HepG2 (cell line): ENCODE data around the gene SLC36A3. TPM values are rescaled to one million over a fixed set of nuclear protein-coding genes. Genes with fewer than 3 reads are reported as not detected.

ENCODE experiments used
- ATAC-seq: fragments of 200-7000 bp; cut with Tn5 transposase; 3 replicates; pipeline ENCODE4 v1.9.1; 2020; ENCODE audit warnings: mild to moderate bottlenecking, moderate library complexity
- BruUV-seq: library from RNA; stranded (reverse); fragments of 400-500 nt; replicated peaks from 2 replicates; lab custom pipeline; 2021; lab: Mats Ljungman, UMichigan
- CTCF ChIA-PET: fragments of 300-600 bp; formaldehyde crosslinking; extraction: SDS; loops from one replicate; lab custom pipeline; 2021; ENCODE audit warnings: low total read pairs, inconsistent platforms, low intra/inter-chr PET ratio; lab: Yijun Ruan, JAX
- POLR2A ChIA-PET: fragments of 350-600 bp; sonication (Branson Sonifier 250); formaldehyde crosslinking; loops from one replicate; lab custom pipeline; 2020; ENCODE audit warnings: antibody characterized with exemption, inconsistent platforms; lab: Yijun Ruan, JAX
- DNase-seq: peaks from one replicate; pipeline ENCODE4 v3.0.0-alpha.2; 2015; ENCODE audit warnings: low spot score
- FAIRE-seq: peaks from 3 replicates; lab custom pipeline; 2011; peaks lifted over from hg19 to GRCh38; lab: Jason Lieb, UNC
- H2AFZ ChIP-seq: one replicate; pipeline ENCODE4 v1.6.1; 2011; ENCODE audit warnings: low read length, inconsistent platforms
- H3K27ac ChIP-seq: fragments of 300-600 bp; 3 replicates; pipeline ENCODE4 v1.8.0; 2011; ENCODE audit warnings: mixed run types, mild to moderate bottlenecking, mixed read lengths, low read length, inconsistent platforms; ENCODE audit not compliant: insufficient read depth; ENCODE audit errors: extremely low read length
- H3K27me3 ChIP-seq, 2 experiments: fragments of 200-600 bp in 1 of 2; 2 replicates in 1 of 2; 3 replicates in 1 of 2; pipeline versions ENCODE4 v1.6.0 to v1.8.0; 2011; ENCODE audit warnings: low read length in 2 of 2, mild to moderate bottlenecking in 2 of 2, moderate library complexity in 2 of 2, inconsistent platforms in 1 of 2; ENCODE audit not compliant: insufficient read depth in 2 of 2, control insufficient read depth in 1 of 2
- H3K36me3 ChIP-seq, 2 experiments: fragments of 200-600 bp in 1 of 2; replicated peaks in 1 of 2; 2 replicates in 1 of 2; 3 replicates in 1 of 2; pipeline versions ENCODE4 v1.5.1 to v1.8.0; 2011; ENCODE audit warnings: low read length in 2 of 2, inconsistent platforms in 1 of 2; ENCODE audit not compliant: insufficient read depth in 2 of 2, control insufficient read depth in 1 of 2
- H3K4me1 ChIP-seq: 2 replicates; pipeline ENCODE4 v1.5.1; 2012; ENCODE audit warnings: low read length, inconsistent platforms; ENCODE audit not compliant: insufficient read depth
- H3K4me2 ChIP-seq: 2 replicates; pipeline ENCODE4 v1.6.0; 2011; ENCODE audit warnings: low read depth, low read length, inconsistent platforms
- H3K4me3 ChIP-seq, 3 experiments: fragments of 200-600 bp in 1 of 3; sonication (generic), shearing (Covaris generic) in 1 of 3; replicated peaks in 1 of 3; 2 replicates each; pipeline ENCODE4 v1.5.1; 2011 to 2016; ENCODE audit warnings: low read length in 3 of 3, inconsistent platforms in 2 of 3, low read depth in 2 of 3, mild to moderate bottlenecking in 2 of 3, control low read depth in 1 of 3, mixed read lengths in 1 of 3; ENCODE audit not compliant: insufficient read depth in 1 of 3
- H3K79me2 ChIP-seq: one replicate; pipeline ENCODE4 v1.6.1; 2011; ENCODE audit warnings: low read length, inconsistent platforms; ENCODE audit not compliant: insufficient read depth
- H3K9ac ChIP-seq: 2 replicates; pipeline ENCODE4 v1.6.0; 2011; ENCODE audit warnings: mild to moderate bottlenecking, low read depth, low read length, inconsistent platforms; ENCODE audit not compliant: insufficient read depth
- H3K9me3 ChIP-seq: 2 replicates; pipeline ENCODE4 v1.5.1; 2012; ENCODE audit warnings: mild to moderate bottlenecking, low read length
- H4K20me1 ChIP-seq: 2 replicates; pipeline ENCODE4 v1.6.0; 2011; ENCODE audit warnings: inconsistent platforms, mild to moderate bottlenecking, low read length, moderate library complexity; ENCODE audit not compliant: insufficient read depth
- CSRNP1 ChIP-seq: sonication (generic); formaldehyde crosslinking; IDR thresholded peaks from 2 replicates; pipeline ENCODE4 v1.8.1; 2023; ENCODE audit warnings: mild to moderate bottlenecking, missing genetic modification reagents
- ETV6 ChIP-seq: sonication (generic); formaldehyde crosslinking; conservative IDR thresholded peaks from 2 replicates; pipeline ENCODE4 v1.4.0; 2020; ENCODE audit warnings: missing genetic modification reagents
- FOSL2 ChIP-seq: sonication (generic); formaldehyde crosslinking; IDR thresholded peaks from 2 replicates; pipeline ENCODE4 v1.4.0; 2020; ENCODE audit warnings: missing genetic modification reagents
- IKZF5 ChIP-seq: IDR thresholded peaks from 2 replicates; pipeline ENCODE4 v1.6.1; 2018; ENCODE audit warnings: missing genetic modification reagents, mild to moderate bottlenecking, missing compliant biosample characterization
- SOX6 ChIP-seq, 2 experiments: fragments of 450-650 bp in 1 of 2; sonication (generic) in 1 of 2; formaldehyde crosslinking in 1 of 2; IDR thresholded peaks; 2 replicates each; pipeline versions ENCODE4 v1.4.0 to v1.6.1; 2017 to 2020; ENCODE audit warnings: antibody characterized with exemption in 1 of 2, mild to moderate bottlenecking in 1 of 2, missing genetic modification reagents in 1 of 2
- TSC22D2 ChIP-seq: sonication (generic); formaldehyde crosslinking; IDR thresholded peaks from 2 replicates; pipeline ENCODE4 v1.5.1; 2020; ENCODE audit warnings: missing genetic modification reagents, mild to moderate bottlenecking, borderline replicate concordance
- ZNF263 ChIP-seq: sonication (generic); formaldehyde crosslinking; IDR thresholded peaks from 2 replicates; pipeline ENCODE4 v1.4.0; 2020; ENCODE audit warnings: missing genetic modification reagents
- ZNF414 ChIP-seq: sonication (generic); formaldehyde crosslinking; IDR thresholded peaks from 2 replicates; pipeline ENCODE4 v1.5.0; 2020; ENCODE audit warnings: missing genetic modification reagents
- ZNF501 ChIP-seq: sonication (generic); formaldehyde crosslinking; IDR thresholded peaks from 2 replicates; pipeline ENCODE4 v1.5.1; 2020; ENCODE audit warnings: mild to moderate bottlenecking, moderate library complexity, missing genetic modification reagents
- ZNF563 ChIP-seq: sonication (generic); formaldehyde crosslinking; IDR thresholded peaks from 2 replicates; pipeline ENCODE4 v1.8.0; 2022; ENCODE audit warnings: mild to moderate bottlenecking, moderate library complexity, missing genetic modification reagents
- ZNF7 ChIP-seq: IDR thresholded peaks from 2 replicates; pipeline ENCODE4 v1.6.1; 2016; ENCODE audit warnings: missing biosample characterization, missing genetic modification reagents
- WGBS: methylation state at CpG from one replicate; pipeline ENCODE4 v1.1.6; 2017; ENCODE audit warnings: low lambda C conversion rate; 5-methylcytosine and 5-hydroxymethylcytosine counted together
- in situ Hi-C: cut with HindIII; loops from 2 replicates; pipeline ENCODE4 v1.10.0; 2017; ENCODE audit warnings: low pct_unique_long_range_greater_than_20kb; ENCODE audit not compliant: extremely low pct_ligation_motif_present
- intact Hi-C: fragments of 100-400 bp; cut with micrococcal nuclease; formaldehyde crosslinking; loops from one replicate; pipeline ENCODE4 v1.10.0; 2022; ENCODE audit not compliant: unreplicated experiment
- polyA plus RNA-seq, 8 experiments: library from polyadenylated mRNA; depleted of rRNA in 3 of 8; stranded (reverse) in 7 of 8; unstranded in 1 of 8; fragments of >200 nt; fragmentation: Illumina TruSeq in 4 of 8; extraction: Trizol in 4 of 8; gene quantifications; 2 replicates each; pipeline versions ENCODE4 v1.2.1 to v1.2.3, GENCODE V29; 2011 to 2016; ENCODE audit warnings: low read depth in 4 of 8, missing spikeins in 1 of 8, mixed read lengths in 1 of 8; ENCODE audit not compliant: insufficient read depth in 1 of 8
- total RNA-seq, 5 experiments: library from RNA; depleted of rRNA; stranded (reverse); fragments of >200 nt; fragmentation: Illumina TruSeq; extraction: Trizol; gene quantifications; 2 replicates each; pipeline ENCODE4 v1.2.3, GENCODE V29; 2016; ENCODE audit warnings: low read depth in 1 of 5

The SLC36A3 gene
- total and polyA plus RNA-seq, 2 of the 13 experiments (the other 11 are each of a cell fraction or from before 2014, with no cell fraction given) = not detected

DNA sequence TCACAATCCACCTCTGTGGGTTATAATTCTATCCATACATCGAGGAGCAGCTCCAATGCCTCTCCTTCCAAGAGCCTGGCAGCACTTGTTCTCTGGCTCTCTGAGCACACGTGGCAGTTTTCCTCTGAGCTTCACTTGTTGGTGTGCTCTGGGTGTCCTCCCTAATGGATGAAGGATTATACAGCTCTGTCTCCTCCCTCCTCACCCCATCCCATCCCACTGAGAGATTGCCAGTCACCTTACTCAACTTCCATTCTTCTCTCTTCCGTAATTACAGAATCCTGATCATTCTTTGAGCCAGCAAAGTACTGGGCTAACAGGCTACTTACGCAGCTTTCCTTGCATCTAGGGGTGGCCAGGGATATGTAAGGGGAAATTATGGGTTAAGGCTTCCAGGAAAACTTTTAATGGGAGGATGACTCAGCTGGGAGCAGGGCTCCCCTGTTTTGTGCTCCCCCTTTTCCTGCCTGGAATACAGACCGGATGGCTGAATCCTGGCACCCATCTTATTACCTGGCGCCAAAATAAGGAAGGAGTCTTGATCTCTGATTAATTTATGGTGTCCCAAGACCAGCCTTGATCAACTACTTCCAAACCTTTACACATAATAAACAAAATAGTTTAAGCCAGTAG lies 73.4 kb downstream of the SLC36A3 start:
- ATAC-seq = no peak

GRCh38 chr5:151228986-151229385 lies 74.6 kb downstream of the SLC36A3 start:
- H3K4me3 ChIP-seq = no peak overlapping the region
- H3K4me1 ChIP-seq = peaks cover 7% of the 10 kb centered on the region
- no peaks in the 10 kb centered on the region for H3K79me2 ChIP-seq
- no peak overlapping the region for H2AFZ ChIP-seq
- ChIA-PET POLR2A (no interaction called here), CTCF (no interaction called here)
- H3K27me3 ChIP-seq = peaks cover 0 to 1% of the 10 kb centered on the region in 2 experiments; a peak in 2 of 5 replicates
- no peak for ATAC-seq
- no peak for TF ChIP-seq ZNF501
- TF ChIP-seq ZNF563 = no peak
- no peak for TF ChIP-seq ETV6 (CRISPR knock-in tag)
- TF ChIP-seq IKZF5 (CRISPR knock-in tag) = no peak
- TF ChIP-seq TSC22D2 (CRISPR knock-in tag) = no peak
- no peak for TF ChIP-seq CSRNP1
- no peak for TF ChIP-seq ZNF7 (CRISPR knock-in tag)
- no peak for TF ChIP-seq FOSL2 (CRISPR knock-in tag)
- TF ChIP-seq ZNF414 (CRISPR knock-in tag) = no peak
- H4K20me1 ChIP-seq = no peaks in the 10 kb centered on the region
- intact Hi-C loops = loop anchor here (10.0 kb wide), 1 partner anchor 224 kb away; no protein-coding TSS in a partner anchor
- DNase-seq = no peak
- H3K9me3 ChIP-seq = no peaks in the 10 kb centered on the region
- FAIRE-seq = no peak
- in situ Hi-C loops = no loop called here
- H3K36me3 ChIP-seq = no peaks in the 10 kb centered on the region
- no TSS peak for BruUV-seq
- H3K27ac ChIP-seq = no peak overlapping the region
- H3K4me2 ChIP-seq = no peak overlapping the region
- WGBS = 54% methylated on average over 2 of the region's 2 CpGs
- H3K9ac ChIP-seq = no peak overlapping the region

More for the DNA sequence above, 73.4 kb downstream of the SLC36A3 start:
- H4K20me1 ChIP-seq = no peaks in the 10 kb centered on the region
- CTCF ChIA-PET = no interaction called here
- H2AFZ ChIP-seq = no peak overlapping the region
- TF ChIP-seq ZNF263 (CRISPR knock-in tag) (peak; percentile 41; the same call in 1 of the 2 replicates), SOX6 (IDR thresholded peaks at IDR 0.05) (no peak), SOX6 (CRISPR knock-in tag; IDR thresholded peaks at IDR 0.05) (no peak)
- in situ Hi-C loops (loop anchor here (10.0 kb wide), 1 partner anchor 105 kb away; no protein-coding TSS in a partner anchor), intact Hi-C loops (no loop called here)
- H3K27ac ChIP-seq = no peak overlapping the region
- no peaks in the 10 kb centered on the region for H3K9me3 ChIP-seq
- H3K4me3 ChIP-seq = no peak overlapping the region
- POLR2A ChIA-PET = no interaction called here
- no TSS peak for BruUV-seq
- no peak for DNase-seq
- no peak overlapping the region for H3K4me2 ChIP-seq
- no peak overlapping the region for H3K9ac ChIP-seq
- H3K4me1 ChIP-seq = peaks cover 18% of the 10 kb centered on the region
- 46% methylated on average over 6 of the region's 6 CpGs for WGBS
- no peaks in the 10 kb centered on the region for H3K36me3 ChIP-seq
- H3K79me2 ChIP-seq = no peaks in the 10 kb centered on the region
- no peak for FAIRE-seq
- peaks cover 0 to 1% of the 10 kb centered on the region in 2 experiments; a peak in 2 of 5 replicates for H3K27me3 ChIP-seq
